Stomach (tissue), 9 donors: ENCODE data around the gene THUMPD2. TPM values are rescaled to one million over a fixed set of nuclear protein-coding genes. Genes with fewer than 3 reads are reported as not detected.

Experiments
- DNase-seq, 2 donors: peaks; one replicate each; pipeline versions ENCODE4 v3.0.0 to v3.0.0-alpha.2; 2013 to 2019
- H3K27ac ChIP-seq, 5 donors: fragments of 200-600 bp in 4 of 5; sonication (generic) in 4 of 5; one replicate each; pipeline ENCODE4 v1.5.1; 2013 to 2019; ENCODE audit warnings: mild to moderate bottlenecking in 1 of 5, moderate library complexity in 1 of 5
- H3K27me3 ChIP-seq, 3 donors: fragments of 200-600 bp; sonication (generic); one replicate each; pipeline ENCODE4 v1.5.1; 2017 to 2019; ENCODE audit warnings: mixed run types in 1 of 3
- H3K36me3 ChIP-seq, 4 donors: fragments of 200-600 bp; sonication (generic); 1 replicate in 3 of 4; 2 replicates in 1 of 4; pipeline ENCODE4 v1.5.1; 2016 to 2019
- H3K4me1 ChIP-seq, 4 donors: fragments of 200-600 bp; sonication (generic); one replicate each; pipeline ENCODE4 v1.5.1; 2016 to 2019
- H3K4me3 ChIP-seq, 4 donors: fragments of 200-600 bp; sonication (generic) in 3 of 4; one replicate each; pipeline ENCODE4 v1.5.1; 2016 to 2019; ENCODE audit warnings: mild to moderate bottlenecking in 1 of 4
- H3K9me3 ChIP-seq, 4 donors: fragments of 200-600 bp; sonication (generic); one replicate each; pipeline ENCODE4 v1.5.1; 2016 to 2019
- CTCF ChIP-seq, 7 experiments: fragments of 450-650 bp in 4 of 7; fragments of 200-600 bp in 3 of 7; sonication (generic) in 3 of 7; IDR thresholded peaks; one replicate each; pipeline ENCODE4 v1.5.1; 2016 to 2019; ENCODE audit warnings: antibody characterized with exemption in 7 of 7, control low read depth in 2 of 7, mild to moderate bottlenecking in 1 of 7
- EP300 ChIP-seq: sonication (generic); formaldehyde crosslinking; IDR thresholded peaks from one replicate; pipeline ENCODE4 v1.6.1; 2017; ENCODE audit warnings: antibody characterized with exemption
- POLR2A ChIP-seq, 4 donors: fragments of 450-650 bp; IDR thresholded peaks; one replicate each; pipeline ENCODE4 v1.6.1; 2016; ENCODE audit warnings: antibody characterized with exemption in 4 of 4, control low read depth in 2 of 4, mild to moderate bottlenecking in 1 of 4, moderate library complexity in 1 of 4
- POLR2AphosphoS5 ChIP-seq, 3 donors: sonication (generic); formaldehyde crosslinking; IDR thresholded peaks; one replicate each; pipeline ENCODE4 v1.6.1; 2016; ENCODE audit warnings: antibody characterized with exemption in 3 of 3
- WGBS, 5 donors: extraction: QIAGEN DNeasy Blood & Tissue Kit in 3 of 5; methylation state at CpG; one replicate each; pipeline versions ENCODE4 v1.1.5 to v1.1.7; 2013 to 2018; 5-methylcytosine and 5-hydroxymethylcytosine counted together
- intact Hi-C: fragments of 100-400 bp; cut with DNase I; formaldehyde crosslinking; loops from one replicate; pipeline ENCODE4 v1.15.1; 2023; ENCODE audit warnings: low total_unique reads
- polyA plus RNA-seq, 3 donors: library from polyadenylated mRNA; stranded (reverse); fragments of 200-250 nt; gene quantifications; one replicate each; pipeline ENCODE4 v1.2.3, GENCODE V29; 2013
- total RNA-seq, 5 donors: library from RNA; depleted of rRNA; stranded (reverse); fragments of >200 nt; gene quantifications; one replicate each; pipeline versions ENCODE4 v1.1.0 to v1.2.3, GENCODE V29; 2014 to 2016
- donor health status: healthy with polysubstance abuse.
- donor health status: Bipolar disorder and iron deficiency.
- donor health status: healthy.

Gene THUMPD2
- total and polyA plus RNA-seq, 8 donors, result 4.3 to 30.1 (median 11.0) TPM

GRCh38 chr2:39738936-39739335 is 40.1 kb downstream of the THUMPD2 start:
- H3K27me3 ChIP-seq, result no peaks in the 10 kb centered on the region
- no peak overlapping the region for H3K27ac ChIP-seq
- no peaks in the 10 kb centered on the region for H3K9me3 ChIP-seq
- no peak for DNase-seq
- TF ChIP-seq POLR2A (IDR thresholded peaks at IDR 0.05) (no peak), EP300 (no peak), POLR2AphosphoS5 (IDR thresholded peaks at IDR 0.05) (no peak), CTCF (IDR thresholded peaks at IDR 0.05) (no peak)
- no peak overlapping the region for H3K4me3 ChIP-seq
- peaks cover 0 to 5% (median 0%) of the 10 kb centered on the region in 4 donors for H3K4me1 ChIP-seq
- intact Hi-C loops, result no loop called here
- H3K36me3 ChIP-seq, result peaks cover 17 to 92% (median 88%) of the 10 kb centered on the region in 4 donors
- 64 to 85% (median 68%) methylated on average over 2 of the region's 2 CpGs for WGBS, 5 donors

DNA sequence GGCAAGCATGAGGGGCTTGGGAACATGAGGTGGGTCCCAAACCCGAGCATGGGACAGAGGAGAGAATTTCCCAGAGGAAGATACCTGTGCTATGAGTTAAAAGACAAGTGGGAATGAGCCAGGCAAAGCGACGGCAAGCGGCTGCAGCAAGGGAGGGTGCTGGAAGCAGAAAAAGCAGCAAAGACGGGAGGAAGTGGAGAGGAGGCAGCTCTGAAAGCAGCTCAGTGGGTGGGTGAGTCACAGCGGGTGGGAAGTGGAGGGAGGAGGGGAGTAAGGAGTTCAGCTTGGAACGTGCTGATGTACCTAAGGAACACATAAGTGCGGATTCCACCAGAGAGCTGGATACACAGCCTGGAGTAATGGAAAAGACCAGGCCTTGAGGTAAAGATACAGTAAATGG is 41.4 kb downstream of the THUMPD2 start:
- TF ChIP-seq EP300, result no peak
- TF ChIP-seq POLR2AphosphoS5 (IDR thresholded peaks at IDR 0.05), result no peak
- no peak for TF ChIP-seq CTCF (IDR thresholded peaks at IDR 0.05)
- TF ChIP-seq POLR2A (IDR thresholded peaks at IDR 0.05), result no peak
- Histone ChIP-seq H3K9me3 (no peaks in the 10 kb centered on the region), H3K36me3 (peaks cover 15 to 90% (median 86%) of the 10 kb centered on the region in 4 donors), H3K4me1 (peaks cover 0 to 5% (median 0%) of the 10 kb centered on the region in 4 donors), H3K4me3 (no peak overlapping the region), H3K27ac (no peak overlapping the region), H3K27me3 (no peaks in the 10 kb centered on the region)
- 76 to 91% (median 88%) methylated on average over 8 of the region's 8 CpGs for WGBS, 5 donors
- no peak for DNase-seq
- intact Hi-C loops, result no loop called here

- Histone ChIP-seq H3K4me1 (peaks cover 0 to 5% (median 0%) of the 10 kb centered on the region in 4 donors), H3K4me3 (no peak overlapping the region), H3K27ac (no peak overlapping the region), H3K27me3 (no peaks in the 10 kb centered on the region), H3K9me3 (no peaks in the 10 kb centered on the region), H3K36me3 (peaks cover 6 to 90% (median 79%) of the 10 kb centered on the region in 4 donors)
- intact Hi-C loops, result no loop called here
- 72 to 81% (median 77%) methylated on average over 6 of the region's 6 CpGs for WGBS, 5 donors
- DNase-seq, result no peak
- TF ChIP-seq POLR2AphosphoS5 (IDR thresholded peaks at IDR 0.05), result peak in 1 of 3 donors; percentile 5
- TF ChIP-seq EP300, result no peak
- no peak for TF ChIP-seq CTCF (IDR thresholded peaks at IDR 0.05)
- no peak for TF ChIP-seq POLR2A (IDR thresholded peaks at IDR 0.05)
Measured at GRCh38 chr2:39736640-39737039, 42.4 kb downstream of the THUMPD2 start.

GRCh38 chr2:39735648-39736047 is 43.4 kb downstream of the THUMPD2 start:
- Histone ChIP-seq H3K9me3 (no peaks in the 10 kb centered on the region), H3K4me1 (peaks cover 0 to 5% (median 0%) of the 10 kb centered on the region in 4 donors), H3K36me3 (peaks cover 6 to 87% (median 70%) of the 10 kb centered on the region in 4 donors), H3K4me3 (no peak overlapping the region), H3K27me3 (no peaks in the 10 kb centered on the region), H3K27ac (no peak overlapping the region)
- intact Hi-C loops, result no loop called here
- WGBS, 5 donors, result 96 to 100% (median 98%) methylated on average over 3 of the region's 3 CpGs
- DNase-seq, result no peak
- TF ChIP-seq EP300, result no peak

DNA sequence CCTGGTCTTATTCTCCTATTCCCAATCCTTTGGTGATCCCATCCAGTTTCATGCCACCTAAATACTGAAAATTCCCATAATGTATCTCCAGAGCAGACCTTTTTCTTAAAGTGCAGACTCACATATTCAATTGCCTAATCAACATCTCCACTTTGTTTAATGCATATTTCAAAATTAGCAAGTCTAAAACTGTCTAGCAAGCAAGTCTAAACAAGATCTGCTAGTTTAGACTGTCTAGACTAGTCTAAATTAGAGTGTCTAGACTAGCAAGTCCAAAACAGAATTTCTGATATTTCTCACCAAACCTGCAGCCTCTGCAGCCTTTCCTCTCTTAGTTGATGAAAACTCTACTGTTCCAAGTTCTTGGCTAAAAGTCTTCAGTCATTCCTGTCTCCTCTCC is 44.6 kb downstream of the THUMPD2 start:
- TF ChIP-seq CTCF (IDR thresholded peaks at IDR 0.05) (no peak), POLR2A (IDR thresholded peaks at IDR 0.05) (no peak), POLR2AphosphoS5 (IDR thresholded peaks at IDR 0.05) (no peak), EP300 (no peak)
- Histone ChIP-seq H3K4me1 (peaks cover 0 to 5% (median 0%) of the 10 kb centered on the region in 4 donors), H3K4me3 (no peak overlapping the region), H3K9me3 (no peaks in the 10 kb centered on the region), H3K27me3 (no peaks in the 10 kb centered on the region), H3K27ac (no peak overlapping the region), H3K36me3 (peaks cover 6 to 84% (median 59%) of the 10 kb centered on the region in 4 donors)
- intact Hi-C loops, result no loop called here
- no peak for DNase-seq
